Tibial artery (tissue), 4 donors: ENCODE data around the gene SPEN.

Experiments
- DNase-seq, 2 donors: peaks; one replicate each; pipeline ENCODE4 v3.0.0-alpha.2; 2019
- H3K27ac ChIP-seq, 2 donors: fragments of 200-600 bp; sonication (generic) in 1 of 2; 1 replicate in 1 of 2; 2 replicates in 1 of 2; pipeline ENCODE4 v1.5.1; 2018 to 2019; ENCODE audit warnings: mild to moderate bottlenecking in 1 of 2
- H3K27me3 ChIP-seq, 2 donors: fragments of 200-600 bp; sonication (generic) in 1 of 2; one replicate each; pipeline versions ENCODE4 v1.5.1 to v1.6.0; 2016 to 2019
- H3K36me3 ChIP-seq, 3 donors: fragments of 200-600 bp; sonication (generic) in 2 of 3; one replicate each; pipeline ENCODE4 v1.5.1; 2016 to 2019; ENCODE audit warnings: mild to moderate bottlenecking in 2 of 3
- H3K4me1 ChIP-seq, 4 donors: fragments of 200-600 bp; sonication (generic) in 2 of 4; 1 replicate in 3 of 4; 2 replicates in 1 of 4; pipeline ENCODE4 v1.5.1; 2016 to 2019
- H3K4me3 ChIP-seq, 2 donors: fragments of 200-600 bp; sonication (generic) in 1 of 2; 1 replicate in 1 of 2; 2 replicates in 1 of 2; pipeline ENCODE4 v1.5.1; 2018 to 2019; ENCODE audit warnings: mild to moderate bottlenecking in 2 of 2
- H3K9me3 ChIP-seq, 3 donors: fragments of 200-600 bp; sonication (generic) in 1 of 3; one replicate each; pipeline ENCODE4 v1.5.1; 2016 to 2019
- CTCF ChIP-seq, 2 experiments: fragments of 200-600 bp in 1 of 2; fragments of 450-650 bp in 1 of 2; IDR thresholded peaks; one replicate each; pipeline ENCODE4 v1.5.1; 2017 to 2019; ENCODE audit warnings: antibody characterized with exemption in 2 of 2, mild to moderate bottlenecking in 1 of 2, moderate library complexity in 1 of 2
- intact Hi-C: fragments of 100-400 bp; cut with DNase I; formaldehyde crosslinking; loops from one replicate; pipeline ENCODE4 v1.15.0; 2023; ENCODE audit warnings: low total_unique reads

SPEN gene

DNA sequence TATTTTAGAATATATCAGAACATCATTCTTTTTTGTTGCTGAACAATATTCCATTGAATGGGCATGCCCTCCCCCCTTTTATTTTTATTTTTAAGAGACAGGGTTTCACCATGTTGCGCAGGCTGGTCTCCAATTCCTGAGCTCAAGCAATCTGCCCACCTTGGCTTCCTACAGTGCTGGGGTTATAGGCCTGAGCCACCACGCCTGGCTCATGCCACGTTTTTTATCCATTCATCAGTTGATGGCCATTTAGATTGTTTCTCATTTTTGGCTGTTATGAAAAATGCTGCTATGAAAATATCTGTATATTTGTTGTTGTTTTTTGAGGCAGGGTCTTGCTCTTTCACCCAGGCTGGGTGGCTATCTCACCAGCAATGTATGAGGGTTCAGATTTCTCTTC, 19.8 kb downstream of the SPEN start:
- intact Hi-C loops, result no loop called here

GRCh38 chr1:15869413-15869812, 21.9 kb downstream of the SPEN start:
- Histone ChIP-seq H3K4me3 (no peak overlapping the region), H3K27ac (no peak overlapping the region), H3K4me1 (peaks cover 0 to 76% (median 31%) of the 10 kb centered on the region in 4 donors), H3K27me3 (no peaks in the 10 kb centered on the region), H3K9me3 (no peaks in the 10 kb centered on the region), H3K36me3 (peaks cover 11 to 19% (median 17%) of the 10 kb centered on the region in 3 donors)
- intact Hi-C loops, result no loop called here
- TF ChIP-seq CTCF (IDR thresholded peaks at IDR 0.05), result no peak
- DNase-seq, result no peak

More for the DNA sequence above, 19.8 kb downstream of the SPEN start:
- no peak overlapping the region for H3K4me3 ChIP-seq
- H3K27ac ChIP-seq, result no peak overlapping the region
- H3K9me3 ChIP-seq, result no peaks in the 10 kb centered on the region
- H3K4me1 ChIP-seq, result peaks cover 0 to 79% (median 29%) of the 10 kb centered on the region in 4 donors
- no peaks in the 10 kb centered on the region for H3K36me3 ChIP-seq
- no peak for TF ChIP-seq CTCF (IDR thresholded peaks at IDR 0.05)
- DNase-seq, result no peak
- no peaks in the 10 kb centered on the region for H3K27me3 ChIP-seq

GRCh38 chr1:15870421-15870820, 22.9 kb downstream of the SPEN start:
- peaks cover 0 to 80% (median 28%) of the 10 kb centered on the region in 4 donors for H3K4me1 ChIP-seq
- no peaks in the 10 kb centered on the region for H3K9me3 ChIP-seq
- H3K27ac ChIP-seq, result no peak overlapping the region
- intact Hi-C loops, result no loop called here
- H3K36me3 ChIP-seq, result peaks cover 11 to 21% (median 17%) of the 10 kb centered on the region in 3 donors
- no peak for TF ChIP-seq CTCF (IDR thresholded peaks at IDR 0.05)
- no peak for DNase-seq
- no peak overlapping the region for H3K4me3 ChIP-seq
- H3K27me3 ChIP-seq, result no peaks in the 10 kb centered on the region

DNA sequence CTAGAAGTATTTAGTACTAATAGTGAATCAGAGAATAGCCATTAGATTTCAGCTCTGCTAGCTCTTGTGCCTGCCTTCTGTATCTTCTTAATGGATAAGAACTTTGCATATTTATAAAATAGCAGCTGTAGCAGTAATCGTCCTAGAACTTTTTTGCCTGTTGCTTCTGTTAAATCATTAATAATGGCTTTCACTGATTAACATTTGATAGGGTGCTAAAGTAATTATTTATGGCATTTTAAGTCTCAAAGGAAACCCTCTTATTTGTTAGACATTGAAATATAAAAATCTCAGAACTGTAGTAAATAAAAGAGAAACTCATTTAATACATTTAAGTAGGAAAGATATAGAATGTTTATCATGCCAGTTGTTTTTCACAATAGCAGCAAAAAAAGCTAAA, 27.0 kb downstream of the SPEN start:
- no peak for DNase-seq
- Histone ChIP-seq H3K36me3 (peaks cover 11 to 42% (median 34%) of the 10 kb centered on the region in 3 donors), H3K9me3 (no peaks in the 10 kb centered on the region), H3K27ac (no peak overlapping the region), H3K4me3 (no peak overlapping the region), H3K4me1 (peaks cover 0 to 92% (median 25%) of the 10 kb centered on the region in 4 donors), H3K27me3 (no peaks in the 10 kb centered on the region)
- intact Hi-C loops, result no loop called here
- TF ChIP-seq CTCF (IDR thresholded peaks at IDR 0.05), result no peak

GRCh38 chr1:15876357-15877055, 29.0 kb downstream of the SPEN start:
- Histone ChIP-seq H3K27ac (no peak overlapping the region), H3K27me3 (no peaks in the 10 kb centered on the region), H3K4me1 (peaks cover 0 to 90% (median 30%) of the 10 kb centered on the region in 4 donors), H3K36me3 (peaks cover 11 to 42% (median 34%) of the 10 kb centered on the region in 3 donors), H3K9me3 (no peaks in the 10 kb centered on the region), H3K4me3 (no peak overlapping the region)
- intact Hi-C loops, result no loop called here
- peak; percentile 5 to 11 for TF ChIP-seq CTCF (IDR thresholded peaks at IDR 0.05)
- DNase-seq, result no peak
